Muscle layer of duodenum (tissue), 2 donors: ENCODE results near the gene RECQL5.
A peak's percentile ranks its signal among the peaks of the same experiment; 100 is the strongest.
"Not testable (repeated sequence)": the region's sequence is repeated elsewhere in the genome, so short reads cannot be mapped to it uniquely, and the experiment has no call there.

ENCODE experiments used
- H3K27ac ChIP-seq: one replicate; pipeline ENCODE4 v1.7.0; 2013; ENCODE audit warnings: mild to moderate bottlenecking, low read length
- H3K27me3 ChIP-seq: one replicate; pipeline ENCODE4 v1.7.0; 2013; ENCODE audit warnings: low read depth, mild to moderate bottlenecking, control low read depth, low read length
- H3K36me3 ChIP-seq, 2 donors: one replicate each; pipeline ENCODE4 v1.7.0; 2013; ENCODE audit warnings: low read length in 2 of 2, control low read depth in 1 of 2, mild to moderate bottlenecking in 1 of 2; ENCODE audit not compliant: insufficient read depth in 2 of 2, control insufficient read depth in 1 of 2
- H3K4me1 ChIP-seq, 2 donors: one replicate each; pipeline ENCODE4 v1.7.0; 2013; ENCODE audit warnings: low read length in 2 of 2, mild to moderate bottlenecking in 2 of 2, control low read depth in 1 of 2, moderate library complexity in 1 of 2; ENCODE audit not compliant: insufficient read depth in 2 of 2, control insufficient read depth in 1 of 2
- H3K4me3 ChIP-seq, 2 donors: one replicate each; pipeline ENCODE4 v1.7.0; 2013; ENCODE audit warnings: low read length in 2 of 2, low read depth in 1 of 2, mild to moderate bottlenecking in 1 of 2
- H3K9me3 ChIP-seq, 2 donors: one replicate each; pipeline ENCODE4 v1.7.0; 2013; ENCODE audit warnings: low read length in 2 of 2, control low read depth in 1 of 2, mild to moderate bottlenecking in 1 of 2; ENCODE audit not compliant: control insufficient read depth in 1 of 2
- donor health status: healthy.

The RECQL5 gene

DNA sequence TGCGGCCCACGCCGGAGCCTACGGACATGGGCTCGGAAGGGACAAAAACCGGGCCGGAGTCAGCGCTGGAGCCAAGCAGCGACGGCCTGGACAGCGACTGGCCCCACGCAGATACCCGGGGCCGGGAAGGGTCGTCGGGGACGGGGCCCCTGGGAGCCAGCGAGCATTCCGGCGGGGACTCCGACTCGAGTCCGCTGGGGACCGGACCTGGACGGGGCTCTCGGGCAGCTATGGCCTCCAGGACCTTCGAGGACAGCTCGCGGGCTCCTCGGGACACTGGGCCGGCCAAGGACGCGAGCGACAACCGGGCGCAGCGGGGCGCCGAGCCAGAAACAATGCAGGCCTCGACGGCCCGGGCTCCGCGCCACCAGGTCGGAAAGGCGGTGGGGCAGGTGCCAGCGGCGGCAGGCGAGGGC lies 78.3 kb downstream of the RECQL5 start:
- peaks cover 0 to 16% of the 10 kb centered on the region in 2 donors for H3K4me1 ChIP-seq
- H3K4me3 ChIP-seq, result peak overlapping the region in 1 of 2 donors; percentile 68
- no peaks in the 10 kb centered on the region for H3K27me3 ChIP-seq
- no peak overlapping the region for H3K27ac ChIP-seq
- H3K9me3 ChIP-seq, result no peaks in the 10 kb centered on the region
- no peaks in the 10 kb centered on the region for H3K36me3 ChIP-seq

DNA sequence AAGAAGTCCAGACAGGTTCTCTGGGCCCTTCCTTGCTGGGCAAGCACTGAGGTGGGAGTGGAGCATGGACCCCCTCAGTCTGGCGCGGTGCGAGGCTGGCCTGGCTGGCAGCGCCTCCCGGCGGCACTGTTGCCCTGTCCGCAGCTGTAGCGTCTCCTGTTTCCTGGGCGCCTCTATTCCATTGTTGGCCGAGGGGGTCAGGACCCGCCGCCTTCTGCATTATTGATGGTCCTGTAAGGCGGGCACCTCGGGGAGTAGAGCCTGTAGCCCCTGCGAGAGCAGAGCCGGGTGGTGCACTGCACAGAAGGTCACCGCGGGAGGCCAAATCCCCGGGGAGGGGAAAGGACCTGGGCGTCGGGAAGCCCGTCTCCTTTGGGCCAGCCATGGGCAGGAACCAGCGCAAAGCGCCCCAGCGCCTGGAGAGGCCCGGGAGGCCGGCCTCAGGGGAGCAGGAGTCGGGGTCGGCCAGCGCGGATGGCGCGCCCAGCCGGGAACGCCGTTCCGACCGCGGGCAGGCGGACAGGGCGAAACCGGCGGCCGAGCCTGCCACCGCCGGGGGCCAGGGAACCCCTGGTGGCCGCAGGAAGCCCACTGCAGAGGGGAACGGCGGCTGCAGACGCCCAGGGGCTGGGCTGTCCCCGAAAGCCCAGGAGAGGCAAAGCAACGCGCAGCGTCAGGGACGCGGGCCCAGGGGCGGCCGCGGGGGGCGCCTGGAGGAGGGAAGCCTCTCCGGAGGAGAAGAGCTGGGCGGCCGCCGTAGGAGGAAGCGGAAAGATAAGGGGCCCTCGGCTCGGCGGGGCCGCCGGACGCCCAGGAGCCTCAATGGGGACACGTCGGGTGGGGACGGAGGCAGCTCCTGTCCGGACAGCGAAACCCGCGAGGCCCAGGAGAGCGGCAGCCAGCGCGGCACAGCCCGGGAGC lies 79.0 kb downstream of the RECQL5 start, which contains the start of gene MYO15B:
MYO15B (plus strand) TSS at position 126 of the 921 bp plus-strand sequence; CDS start at position 384, 258 bp downstream.
- no peaks in the 10 kb centered on the region for H3K36me3 ChIP-seq
- no peaks in the 10 kb centered on the region for H3K27me3 ChIP-seq
- peak within 1 kb of the TSS; percentile 23 for H3K27ac ChIP-seq
- H3K9me3 ChIP-seq, result no peaks in the 10 kb centered on the region
- peaks cover 0 to 16% of the 10 kb centered on the region in 2 donors for H3K4me1 ChIP-seq
- peak within 1 kb of the TSS; percentile 37 to 68 for H3K4me3 ChIP-seq

DNA sequence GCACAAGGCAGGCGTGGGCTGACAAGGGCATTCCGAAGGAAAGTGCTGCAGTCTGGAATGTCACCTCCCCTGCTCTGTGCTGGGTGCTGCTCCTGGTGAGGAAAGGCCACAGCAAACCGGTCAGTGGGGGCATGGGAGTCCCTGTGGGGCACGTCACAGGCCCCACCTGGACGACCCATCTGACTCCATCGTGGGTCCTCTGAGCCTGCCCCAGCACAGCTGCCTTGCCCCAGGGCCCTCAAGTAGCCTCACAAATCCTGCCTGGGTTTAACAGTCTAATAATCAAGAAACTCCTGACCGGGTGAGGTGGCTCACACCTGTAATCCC lies 82.1 kb downstream of the RECQL5 start:
- no peak overlapping the region for H3K27ac ChIP-seq

DNA sequence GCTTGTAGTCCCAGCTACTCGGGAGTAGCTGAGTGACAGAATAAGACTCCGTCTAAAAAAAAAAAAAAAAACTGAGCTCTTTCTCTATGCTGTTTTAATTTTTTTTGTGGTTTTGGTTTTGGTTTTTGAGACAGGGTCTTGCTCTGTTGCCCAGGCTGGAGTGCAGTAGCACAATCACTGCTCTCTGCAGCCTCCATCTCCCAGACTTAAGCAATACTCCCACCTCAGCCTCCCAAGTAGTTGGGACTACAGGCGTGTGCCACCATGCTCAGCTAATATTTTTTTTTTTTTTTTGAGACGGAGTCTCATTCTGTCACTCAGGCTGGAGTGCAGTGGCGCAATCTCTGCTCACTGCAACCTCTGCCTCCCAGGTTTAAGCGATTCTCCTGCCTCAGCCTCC lies 83.8 kb downstream of the RECQL5 start:
- not testable (repeated sequence) for H3K36me3 ChIP-seq, H3K27me3 ChIP-seq, H3K4me1 ChIP-seq, H3K27ac ChIP-seq, H3K4me3 ChIP-seq, H3K9me3 ChIP-seq

More for the DNA sequence above, 82.1 kb downstream of the RECQL5 start:
- Histone ChIP-seq H3K27me3 (no peaks in the 10 kb centered on the region), H3K4me3 (no peak overlapping the region), H3K9me3 (no peaks in the 10 kb centered on the region), H3K36me3 (no peaks in the 10 kb centered on the region), H3K4me1 (peaks cover 0 to 9% of the 10 kb centered on the region in 2 donors)

DNA sequence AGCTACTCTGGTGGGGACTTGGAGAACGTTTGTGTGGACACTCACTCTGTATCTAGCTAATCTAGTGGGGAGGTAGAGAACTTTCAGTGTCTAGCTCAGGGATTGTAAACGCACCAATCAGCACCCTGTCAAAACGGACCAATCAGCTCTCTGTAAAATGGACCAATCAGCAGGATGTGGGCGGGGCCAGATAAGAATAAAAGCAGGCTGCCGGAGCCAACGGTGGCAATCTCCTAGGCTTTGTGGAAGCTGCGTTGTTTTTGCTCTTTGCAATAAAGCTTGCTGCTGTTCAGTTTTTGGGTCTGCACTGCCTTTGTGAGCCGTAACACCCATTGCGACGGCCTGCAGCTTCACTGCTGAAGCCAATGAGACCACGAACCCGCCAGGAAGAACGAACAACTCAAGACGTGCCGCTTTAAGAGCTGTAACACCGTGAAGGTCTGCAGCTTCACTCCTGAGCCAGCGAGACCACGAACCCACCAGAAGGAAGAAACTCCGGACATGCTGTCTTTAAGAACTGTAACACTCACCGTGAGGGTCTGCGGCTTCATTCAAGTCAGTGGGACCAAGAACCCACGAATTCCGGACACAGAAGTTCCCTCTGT lies 85.7 kb downstream of the RECQL5 start:
- not testable (repeated sequence) for H3K27ac ChIP-seq, H3K4me3 ChIP-seq, H3K36me3 ChIP-seq

More for the DNA sequence above, 85.7 kb downstream of the RECQL5 start:
- not testable (repeated sequence) for H3K4me1 ChIP-seq, H3K9me3 ChIP-seq, H3K27me3 ChIP-seq
